GM12878 (cell line): ENCODE data around the gene TSSK2. TPM values are rescaled to one million over a fixed set of nuclear protein-coding genes. Genes with fewer than 3 reads are reported as not detected.

ENCODE experiments used
- ATAC-seq: fragments of 200-7000 bp; cut with Tn5 transposase; 3 replicates; pipeline ENCODE4 v1.9.1; 2020; ENCODE audit warnings: mild to moderate bottlenecking, moderate library complexity
- BruUV-seq: library from RNA; stranded (reverse); fragments of 400-500 nt; replicated peaks from 2 replicates; lab custom pipeline; 2021; lab: Mats Ljungman, UMichigan
- CTCF ChIA-PET: fragments of 300-600 bp; sonication (Branson Sonifier 250); formaldehyde crosslinking; extraction: SDS; loops from one replicate; lab custom pipeline; 2021; ENCODE audit warnings: inconsistent platforms; lab: Yijun Ruan, JAX
- POLR2A ChIA-PET: fragments of 350-600 bp; formaldehyde crosslinking; extraction: SDS; loops from one replicate; lab custom pipeline; 2021; ENCODE audit warnings: inconsistent platforms; lab: Charles Lee
- RAD21 ChIA-PET: fragments of 300-600 bp; sonication (Branson Sonifier 250); formaldehyde crosslinking; loops from one replicate; lab custom pipeline; 2023; ENCODE audit warnings: antibody characterized with exemption; ENCODE audit not compliant: unreplicated experiment; lab: Charles Lee
- SMC1A ChIA-PET: fragments of 300-600 bp; sonication (Branson Sonifier 250); formaldehyde crosslinking; loops from one replicate; lab custom pipeline; 2023; ENCODE audit not compliant: unreplicated experiment, uncharacterized antibody; lab: Charles Lee
- DNase-seq: peaks from one replicate; pipeline ENCODE4 v3.0.0-alpha.2; 2011; ENCODE audit warnings: low read depth, low spot score
- FAIRE-seq: peaks from 3 replicates; lab custom pipeline; 2011; peaks lifted over from hg19 to GRCh38; lab: Jason Lieb, UNC
- H2AFZ ChIP-seq: 2 replicates; pipeline ENCODE4 v1.6.0; 2011; ENCODE audit warnings: low read depth, low read length, control low read depth; ENCODE audit not compliant: control insufficient read depth
- H3K27ac ChIP-seq: 2 replicates; pipeline ENCODE4 v1.5.1; 2011; ENCODE audit warnings: control low read depth; ENCODE audit not compliant: control insufficient read depth, insufficient read depth
- H3K27me3 ChIP-seq, 2 experiments: replicated peaks in 1 of 2; 2 replicates each; pipeline versions ENCODE4 v1.6.0 to v1.6.1; 2011; ENCODE audit warnings: low read length in 1 of 2; ENCODE audit not compliant: control insufficient read depth in 2 of 2, insufficient read depth in 2 of 2
- H3K36me3 ChIP-seq, 2 experiments: 2 replicates each; pipeline ENCODE4 v1.5.1; 2011; ENCODE audit warnings: low read length in 1 of 2; ENCODE audit not compliant: control insufficient read depth in 2 of 2, insufficient read depth in 2 of 2
- H3K4me1 ChIP-seq: 2 replicates; pipeline ENCODE4 v1.6.1; 2011; ENCODE audit warnings: mild to moderate bottlenecking, low read length, moderate library complexity, mixed read lengths; ENCODE audit not compliant: control insufficient read depth, insufficient read depth
- H3K4me2 ChIP-seq: 2 replicates; pipeline ENCODE4 v1.6.0; 2011; ENCODE audit warnings: control low read depth; ENCODE audit not compliant: control insufficient read depth, insufficient read depth
- H3K4me3 ChIP-seq: fragments of 200-600 bp; sonication (generic); 2 replicates; pipeline ENCODE4 v1.5.1; 2016
- H3K79me2 ChIP-seq: 2 replicates; pipeline ENCODE4 v1.6.0; 2011; ENCODE audit warnings: low read length; ENCODE audit not compliant: control insufficient read depth, insufficient read depth
- H3K9ac ChIP-seq: 2 replicates; pipeline ENCODE4 v1.8.0; 2011; ENCODE audit warnings: low read length, control low read depth, mixed read lengths; ENCODE audit not compliant: control insufficient read depth, insufficient read depth
- H3K9me3 ChIP-seq: replicated peaks from 3 replicates; pipeline ENCODE4 v1.5.1; 2011; ENCODE audit warnings: mild to moderate bottlenecking, low read length; ENCODE audit not compliant: control insufficient read depth, insufficient read depth
- H4K20me1 ChIP-seq: 2 replicates; pipeline ENCODE4 v1.6.0; 2011; ENCODE audit not compliant: control insufficient read depth, insufficient read depth
- CHD4 ChIP-seq: fragments of 200-600 bp; sonication (generic); IDR thresholded peaks from 2 replicates; pipeline ENCODE4 v1.6.1; 2016; ENCODE audit warnings: mild to moderate bottlenecking
- EGR1 ChIP-seq, 2 experiments: IDR thresholded peaks; 1 replicate in 1 of 2; 2 replicates in 1 of 2; pipeline ENCODE4 v1.6.1; 2011 to 2012; ENCODE audit warnings: low read depth in 2 of 2, low read length in 2 of 2, borderline replicate concordance in 1 of 2, mild to moderate bottlenecking in 1 of 2, moderate library complexity in 1 of 2
- FOS ChIP-seq: IDR thresholded peaks from 3 replicates; pipeline ENCODE4 v1.6.1; 2011; ENCODE audit warnings: borderline replicate concordance; ENCODE audit not compliant: insufficient read length; ENCODE audit errors: extremely low read depth
- GATAD2B ChIP-seq: fragments of 450-650 bp; conservative IDR thresholded peaks from 2 replicates; pipeline ENCODE4 v1.6.1; 2017; ENCODE audit warnings: low read depth, mild to moderate bottlenecking, moderate library complexity
- HDAC2 ChIP-seq: fragments of 200-600 bp; sonication (generic); IDR thresholded peaks from 2 replicates; pipeline ENCODE4 v1.6.1; 2017
- IKZF2 ChIP-seq, 2 experiments: fragments of 450-650 bp; IDR thresholded peaks; 2 replicates each; pipeline ENCODE4 v1.6.1; 2017; ENCODE audit warnings: mild to moderate bottlenecking in 2 of 2, moderate library complexity in 2 of 2
- KDM1A ChIP-seq: fragments of 200-600 bp; sonication (generic); IDR thresholded peaks from 2 replicates; pipeline ENCODE4 v1.6.1; 2016; ENCODE audit warnings: borderline replicate concordance
- MXI1 ChIP-seq: fragments of 150-350 bp; IDR thresholded peaks from 2 replicates; pipeline ENCODE4 v1.6.1; 2011; ENCODE audit warnings: low read depth, mild to moderate bottlenecking, inconsistent platforms, low read length, improper control_type of control experiment
- NFYA ChIP-seq: IDR thresholded peaks from 2 replicates; pipeline ENCODE4 v1.6.1; 2011; ENCODE audit warnings: low read depth, mild to moderate bottlenecking, low read length, improper control_type of control experiment, borderline replicate concordance
- NR2C1 ChIP-seq: fragments of 450-650 bp; IDR thresholded peaks from 2 replicates; pipeline ENCODE4 v1.6.1; 2017; ENCODE audit warnings: antibody characterized with exemption, mild to moderate bottlenecking, moderate library complexity
- NR2F1 ChIP-seq: fragments of 450-650 bp; conservative IDR thresholded peaks from 2 replicates; pipeline ENCODE4 v1.6.1; 2017; ENCODE audit warnings: mild to moderate bottlenecking
- POLR2A ChIP-seq: IDR thresholded peaks from 2 replicates; pipeline ENCODE4 v1.6.1; 2011; ENCODE audit warnings: low read depth, mild to moderate bottlenecking, low read length
- POLR2AphosphoS2 ChIP-seq: IDR thresholded peaks from 2 replicates; pipeline ENCODE4 v1.6.1; 2011; ENCODE audit warnings: low read depth, mild to moderate bottlenecking, low read length, improper control_type of control experiment, moderate library complexity
- RAD21 ChIP-seq: IDR thresholded peaks from 2 replicates; pipeline ENCODE4 v1.6.1; 2011; ENCODE audit warnings: mild to moderate bottlenecking, low read depth, low read length, moderate library complexity; ENCODE audit not compliant: insufficient read depth
- RELA ChIP-seq: fragments of 450-650 bp; IDR thresholded peaks from 2 replicates; pipeline ENCODE4 v1.8.0; 2014; ENCODE audit warnings: borderline replicate concordance; ENCODE audit not compliant: partially characterized antibody
- SIN3A ChIP-seq: IDR thresholded peaks from 2 replicates; pipeline ENCODE4 v1.6.1; 2012; ENCODE audit warnings: low read depth, low read length, improper control_type of control experiment
- SMAD1 ChIP-seq: fragments of 450-650 bp; IDR thresholded peaks from 2 replicates; pipeline ENCODE4 v1.6.1; 2018; ENCODE audit warnings: mild to moderate bottlenecking, low read depth; ENCODE audit not compliant: partially characterized antibody
- SMARCA5 ChIP-seq: fragments of 450-650 bp; IDR thresholded peaks from 2 replicates; pipeline ENCODE4 v1.6.1; 2017; ENCODE audit warnings: mild to moderate bottlenecking
- SP1 ChIP-seq: IDR thresholded peaks from one replicate; pipeline ENCODE4 v1.6.1; 2011; ENCODE audit warnings: low read depth, low read length
- TBL1XR1 ChIP-seq: IDR thresholded peaks from 2 replicates; pipeline ENCODE4 v1.6.1; 2012; ENCODE audit warnings: low read depth, low read length, improper control_type of control experiment
- TCF3 ChIP-seq: IDR thresholded peaks from 2 replicates; pipeline ENCODE4 v1.6.1; 2012; ENCODE audit warnings: low read depth, mild to moderate bottlenecking, low read length, borderline replicate concordance; ENCODE audit not compliant: insufficient read depth
- USF2 ChIP-seq: IDR thresholded peaks from 2 replicates; pipeline ENCODE4 v1.6.1; 2011; ENCODE audit warnings: low read depth, low read length, improper control_type of control experiment, borderline replicate concordance
- YY1 ChIP-seq: IDR thresholded peaks from 2 replicates; pipeline ENCODE4 v1.6.1; 2011; ENCODE audit warnings: low read depth, mild to moderate bottlenecking, low read length
- WGBS: methylation state at CpG from one replicate; pipeline ENCODE4 v1.1.6; 2016; ENCODE audit warnings: low lambda C conversion rate; ENCODE audit not compliant: insufficient replicate concordance, insufficient coverage; ENCODE audit errors: missing lambda C conversion rate; 5-methylcytosine and 5-hydroxymethylcytosine counted together
- in situ Hi-C: fragments of 300-500 bp; cut with MboI; formaldehyde crosslinking; loops from 9 replicates; pipeline ENCODE4 v1.14.3; 2018; ENCODE audit warnings: mixed read lengths
- intact Hi-C: fragments of 100-400 bp; cut with micrococcal nuclease; formaldehyde crosslinking; loops from one replicate; pipeline ENCODE4 v1.14.2; 2022; ENCODE audit not compliant: unreplicated experiment
- polyA plus RNA-seq, 11 experiments: library from polyadenylated mRNA; depleted of rRNA in 4 of 11; unstranded in 6 of 11; stranded (reverse) in 5 of 11; fragments of >200 nt; fragmentation: Nextera tagmentation in 4 of 11; fragmentation: Illumina TruSeq in 1 of 11; extraction: Ambion mirVana in 4 of 11; extraction: Trizol in 1 of 11; gene quantifications; 1 replicate in 1 of 11; 2 replicates in 10 of 11; pipeline versions ENCODE4 v1.2.1 to v1.2.3, GENCODE V29; 2011 to 2016; ENCODE audit warnings: inconsistent platforms in 2 of 11, missing spikeins in 2 of 11, low read depth in 1 of 11
- total RNA-seq, 4 experiments: library from RNA; depleted of rRNA in 3 of 4; stranded (reverse); fragments of >200 nt in 3 of 4; fragmentation: Illumina TruSeq in 1 of 4; extraction: Trizol in 1 of 4; gene quantifications; 2 replicates each; pipeline versions ENCODE4 v1.2.1 to v1.2.3, GENCODE V29; 2013 to 2021

Gene TSSK2
- total and polyA plus RNA-seq, 10 of the 15 experiments (the other 5 are each of a cell fraction or from before 2014, with no cell fraction given) = 0.03 to 0.17 TPM; not detected in 8

GRCh38 chr22:19178657-19179496 lies 47.8 kb downstream of the TSSK2 start, which contains the start of gene SLC25A1:
TSS of gene SLC25A1 (minus strand) at chr22:19178736. CDS start at chr22:19178673, 63 bp downstream.
- 1% methylated on average over 33 of the region's 86 CpGs for WGBS
- peak; percentile 76 for TF ChIP-seq GATAD2B
- peak; percentile 37; the same call in 1 of the 2 replicates for TF ChIP-seq NR2F1
- no peak for TF ChIP-seq CHD4
- no peak; the same call in 1 of the 2 replicates for TF ChIP-seq YY1
- TF ChIP-seq RAD21 = no peak
- peak in 1 of 2 experiments; percentile 39; a peak in 1 of 3 replicates for TF ChIP-seq EGR1 (IDR thresholded peaks at IDR 0.05; ENCODE audit: borderline replicate concordance in 1 of 2, low read depth in 2 of 2, low read length in 2 of 2)
- TF ChIP-seq SMARCA5 = no peak
- TF ChIP-seq TCF3 = no peak
- TF ChIP-seq RELA = no peak
- no peak for TF ChIP-seq SMAD1
- no peak for TF ChIP-seq SIN3A
- no peak for TF ChIP-seq POLR2AphosphoS2
- TF ChIP-seq MXI1 = peak; percentile 58; the same call in 1 of the 2 replicates
- no peak for TF ChIP-seq TBL1XR1
- TF ChIP-seq FOS = no peak
- TF ChIP-seq POLR2A = peak; percentile 59
- peak; percentile 45 for TF ChIP-seq SP1
- TF ChIP-seq KDM1A = no peak
- no peak for TF ChIP-seq NFYA
- no peak for TF ChIP-seq HDAC2
- peak; percentile 59 for TF ChIP-seq NR2C1
- no peak for TF ChIP-seq USF2
- TF ChIP-seq IKZF2 (IDR thresholded peaks at IDR 0.05) = no peak

More at GRCh38 chr22:19178657-19179496, 47.8 kb downstream of the TSSK2 start, which contains the start of gene SLC25A1:
- RAD21 ChIA-PET = interaction anchor here (0.8 to 2.3 kb wide), 18 partner anchors 35 to 451 kb away, joined by 3 to 21 read pairs (median 4); partner anchors contain the start of genes C22orf39, CDC45, ESS2 and HIRA
- Histone ChIP-seq H3K4me2 (peak within 1 kb of the TSS; percentile 98), H4K20me1 (no peaks in the 10 kb centered on the region), H3K9me3 (no peaks in the 10 kb centered on the region), H3K79me2 (peaks cover 22% of the 10 kb centered on the region), H3K36me3 (no peaks in the 10 kb centered on the region; a peak in 1 of 4 replicates), H2AFZ (peak within 1 kb of the TSS; percentile 85), H3K4me1 (peaks cover 22% of the 10 kb centered on the region), H3K27ac (peak within 1 kb of the TSS; percentile 74), H3K9ac (peak within 1 kb of the TSS; percentile 72), H3K27me3 (peaks cover 0 to 1% of the 10 kb centered on the region in 2 experiments; a peak in 1 of 4 replicates), H3K4me3 (peak within 1 kb of the TSS; percentile 76)
- CTCF ChIA-PET = interaction anchor here (0.5 to 3.6 kb wide), 27 partner anchors 9 to 451 kb away, joined by 3 to 36 read pairs (median 4); partner anchors contain the start of genes C22orf39, CDC45 and ESS2
- no TSS peak for BruUV-seq
- in situ Hi-C loops = no loop called here
- FAIRE-seq (peak; percentile 61), DNase-seq (peak; percentile 39), ATAC-seq (peak; percentile 88)
- intact Hi-C loops = loop anchor here (2.0 to 5.0 kb wide), 4 partner anchors 34 to 452 kb away; partner anchors contain the start of genes C22orf39, ESS2, HIRA and MRPL40
- SMC1A ChIA-PET = interaction anchor here (0.7 to 3.0 kb wide), 6 partner anchors 21 to 431 kb away, joined by 3 to 19 read pairs (median 3); partner anchors contain the start of genes CDC45, ESS2 and UFD1
- POLR2A ChIA-PET = interaction anchor here (0.6 to 1.1 kb wide), 6 partner anchors 9 to 268 kb away, joined by 3 read pairs; partner anchors contain the start of genes C22orf39 and ESS2
